Nephron progenitor cell (in vitro differentiated cells): ENCODE results near the gene CD48.

Source experiments
- DNase-seq: peaks from one replicate; pipeline ENCODE4 v3.0.0; 2021
- H3K27ac Mint-ChIP-seq: 2 replicates; pipeline ENCODE4 v1.8.0; 2021; ENCODE audit warnings: mild to moderate bottlenecking, moderate library complexity, mixed read lengths
- H3K27me3 Mint-ChIP-seq: 2 replicates; pipeline ENCODE4 v1.8.0; 2021; ENCODE audit warnings: mild to moderate bottlenecking, low read depth, mixed read lengths; ENCODE audit not compliant: poor library complexity
- H3K36me3 Mint-ChIP-seq: 2 replicates; pipeline ENCODE4 v1.8.0; 2021; ENCODE audit warnings: low read depth, mixed read lengths
- H3K4me1 Mint-ChIP-seq: 2 replicates; pipeline ENCODE4 v1.8.0; 2021; ENCODE audit warnings: mixed read lengths
- H3K4me3 Mint-ChIP-seq: 2 replicates; pipeline ENCODE4 v1.8.0; 2021; ENCODE audit warnings: mild to moderate bottlenecking, moderate library complexity, mixed read lengths
- H3K9me3 Mint-ChIP-seq: 2 replicates; pipeline ENCODE4 v1.8.0; 2021; ENCODE audit warnings: mild to moderate bottlenecking, moderate library complexity, mixed read lengths
- TF ChIP-seq, protein P1 (sequence below): fragments of 200-600 bp; sonication (generic); IDR thresholded peaks from 2 replicates; pipeline ENCODE4 v1.5.0; 2021; ENCODE audit warnings: antibody characterized with exemption

CD48 gene

DNA sequence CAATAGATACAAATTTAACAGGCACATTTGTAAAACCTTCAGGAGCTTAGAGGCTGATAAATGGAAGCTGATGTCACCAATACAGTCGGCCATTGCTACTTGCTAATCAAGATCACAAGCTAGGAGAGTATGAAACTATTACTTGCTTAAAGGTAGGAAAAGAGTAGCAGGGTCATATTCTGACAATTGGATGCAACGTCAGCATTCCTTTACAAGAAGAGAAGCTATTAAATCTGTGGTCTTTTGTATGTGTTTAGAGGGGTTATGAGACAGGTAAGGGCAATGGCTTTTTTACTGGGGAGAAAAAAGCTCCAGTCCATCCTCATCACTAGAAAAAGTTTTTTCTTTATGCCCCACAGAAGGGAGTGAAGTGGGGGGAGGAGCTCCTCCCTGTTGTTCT, 11.7 kb upstream of the CD48 start:
- TF ChIP-seq, protein P1, sequence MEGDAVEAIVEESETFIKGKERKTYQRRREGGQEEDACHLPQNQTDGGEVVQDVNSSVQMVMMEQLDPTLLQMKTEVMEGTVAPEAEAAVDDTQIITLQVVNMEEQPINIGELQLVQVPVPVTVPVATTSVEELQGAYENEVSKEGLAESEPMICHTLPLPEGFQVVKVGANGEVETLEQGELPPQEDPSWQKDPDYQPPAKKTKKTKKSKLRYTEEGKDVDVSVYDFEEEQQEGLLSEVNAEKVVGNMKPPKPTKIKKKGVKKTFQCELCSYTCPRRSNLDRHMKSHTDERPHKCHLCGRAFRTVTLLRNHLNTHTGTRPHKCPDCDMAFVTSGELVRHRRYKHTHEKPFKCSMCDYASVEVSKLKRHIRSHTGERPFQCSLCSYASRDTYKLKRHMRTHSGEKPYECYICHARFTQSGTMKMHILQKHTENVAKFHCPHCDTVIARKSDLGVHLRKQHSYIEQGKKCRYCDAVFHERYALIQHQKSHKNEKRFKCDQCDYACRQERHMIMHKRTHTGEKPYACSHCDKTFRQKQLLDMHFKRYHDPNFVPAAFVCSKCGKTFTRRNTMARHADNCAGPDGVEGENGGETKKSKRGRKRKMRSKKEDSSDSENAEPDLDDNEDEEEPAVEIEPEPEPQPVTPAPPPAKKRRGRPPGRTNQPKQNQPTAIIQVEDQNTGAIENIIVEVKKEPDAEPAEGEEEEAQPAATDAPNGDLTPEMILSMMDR: no peak
- no peaks in the 10 kb centered on the region for H3K27me3 Mint-ChIP-seq
- H3K36me3 Mint-ChIP-seq: no peaks in the 10 kb centered on the region
- no peak overlapping the region for H3K4me3 Mint-ChIP-seq
- H3K4me1 Mint-ChIP-seq: no peaks in the 10 kb centered on the region
- peaks cover 7% of the 10 kb centered on the region for H3K9me3 Mint-ChIP-seq
- H3K27ac Mint-ChIP-seq: no peak overlapping the region
- DNase-seq: no peak

DNA sequence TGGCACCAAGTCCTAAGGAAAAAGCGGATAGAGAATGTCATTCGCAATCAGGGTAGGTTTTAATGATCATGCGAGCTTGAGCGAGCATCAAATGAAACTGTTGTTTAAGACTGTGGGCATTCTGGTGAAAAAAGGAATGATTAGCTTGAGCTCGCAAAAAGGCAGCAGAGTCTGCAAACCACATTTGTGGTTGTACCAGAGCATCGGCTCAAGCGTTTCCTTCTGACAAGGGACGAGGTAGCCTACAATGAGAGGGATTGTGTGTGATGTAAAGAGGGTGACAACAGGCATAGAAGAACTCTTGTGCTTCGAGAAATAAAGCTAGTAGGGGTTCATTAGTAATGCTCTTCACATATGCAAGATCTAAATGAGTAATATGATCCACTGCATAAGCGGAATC, 11.1 kb upstream of the CD48 start:
- Mint-ChIP-seq H3K4me3 (no peak overlapping the region), H3K4me1 (no peaks in the 10 kb centered on the region), H3K9me3 (peaks cover 7% of the 10 kb centered on the region), H3K36me3 (no peaks in the 10 kb centered on the region), H3K27ac (no peak overlapping the region), H3K27me3 (no peaks in the 10 kb centered on the region)
- TF ChIP-seq, protein P1: no peak
- DNase-seq: no peak

GRCh38 chr1:160721473-160721872, 9.9 kb upstream of the CD48 start:
- peaks cover 7% of the 10 kb centered on the region for H3K9me3 Mint-ChIP-seq
- H3K36me3 Mint-ChIP-seq: no peaks in the 10 kb centered on the region
- no peaks in the 10 kb centered on the region for H3K4me1 Mint-ChIP-seq
- no peak overlapping the region for H3K4me3 Mint-ChIP-seq
- DNase-seq: no peak
- H3K27ac Mint-ChIP-seq: no peak overlapping the region
- no peaks in the 10 kb centered on the region for H3K27me3 Mint-ChIP-seq
- TF ChIP-seq, protein P1: no peak

DNA sequence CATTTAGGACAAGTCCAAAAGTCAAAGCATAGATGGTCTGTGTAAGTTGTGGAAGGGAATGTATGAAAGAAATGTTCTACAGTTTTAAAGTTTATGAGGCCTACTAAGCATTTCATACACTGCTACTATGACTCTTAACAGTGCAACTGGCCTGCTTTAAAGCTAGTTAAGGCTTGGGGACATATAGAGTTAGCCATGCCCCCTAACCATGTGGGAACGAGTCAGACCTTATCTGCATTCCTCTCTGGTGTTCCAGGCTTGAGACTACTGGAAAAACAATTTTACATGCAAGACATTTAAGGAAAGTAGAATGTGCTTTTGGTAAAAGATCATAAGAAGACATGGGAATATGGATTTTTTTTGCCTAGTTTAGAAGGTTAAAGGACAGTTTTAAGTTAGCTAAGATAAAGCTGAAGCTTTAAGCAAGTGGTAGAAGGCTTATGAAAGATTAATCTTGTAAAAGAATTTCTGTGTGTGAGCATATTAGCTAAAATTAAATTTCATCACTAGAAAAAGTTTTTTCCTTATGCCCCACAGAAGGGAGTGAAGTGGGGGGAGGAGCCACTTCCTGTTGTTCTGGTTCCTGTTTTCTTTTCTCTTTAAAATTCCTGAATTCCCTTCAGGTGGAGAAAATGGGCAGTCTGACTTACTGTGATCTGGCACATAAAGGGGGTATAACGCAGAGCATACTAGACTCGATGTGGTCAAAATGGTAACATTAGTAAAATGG, 8.9 kb upstream of the CD48 start:
- DNase-seq: no peak
- Mint-ChIP-seq H3K27ac (no peak overlapping the region), H3K36me3 (no peaks in the 10 kb centered on the region), H3K4me3 (no peak overlapping the region), H3K4me1 (no peaks in the 10 kb centered on the region), H3K27me3 (peaks cover 5% of the 10 kb centered on the region), H3K9me3 (peaks cover 7% of the 10 kb centered on the region)
- TF ChIP-seq, protein P1: no peak

DNA sequence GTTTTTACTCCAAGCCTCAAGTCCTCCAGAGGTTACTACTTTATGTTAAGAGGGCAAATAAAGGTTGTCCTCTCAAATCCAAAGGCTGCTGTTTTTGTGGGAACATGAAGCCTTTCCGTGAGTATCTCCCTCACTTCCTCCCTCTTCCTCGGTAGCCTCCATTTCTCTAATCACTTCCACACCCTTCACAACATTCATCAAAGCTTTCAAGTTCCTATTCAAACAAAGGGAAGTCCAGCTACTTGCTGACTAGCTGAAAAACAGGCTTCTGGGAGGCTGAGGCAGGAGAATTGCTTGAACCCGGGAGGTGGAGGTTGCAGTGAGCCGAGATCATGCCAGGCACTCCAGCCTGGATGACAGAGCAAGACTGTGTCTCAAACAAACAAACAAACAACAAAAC, 6.6 kb upstream of the CD48 start:
- Mint-ChIP-seq H3K4me3 (no peak overlapping the region), H3K9me3 (peaks cover 7% of the 10 kb centered on the region), H3K4me1 (no peaks in the 10 kb centered on the region), H3K27me3 (peaks cover 5% of the 10 kb centered on the region), H3K36me3 (no peaks in the 10 kb centered on the region), H3K27ac (no peak overlapping the region)
- no peak for DNase-seq
- TF ChIP-seq, protein P1: no peak

DNA sequence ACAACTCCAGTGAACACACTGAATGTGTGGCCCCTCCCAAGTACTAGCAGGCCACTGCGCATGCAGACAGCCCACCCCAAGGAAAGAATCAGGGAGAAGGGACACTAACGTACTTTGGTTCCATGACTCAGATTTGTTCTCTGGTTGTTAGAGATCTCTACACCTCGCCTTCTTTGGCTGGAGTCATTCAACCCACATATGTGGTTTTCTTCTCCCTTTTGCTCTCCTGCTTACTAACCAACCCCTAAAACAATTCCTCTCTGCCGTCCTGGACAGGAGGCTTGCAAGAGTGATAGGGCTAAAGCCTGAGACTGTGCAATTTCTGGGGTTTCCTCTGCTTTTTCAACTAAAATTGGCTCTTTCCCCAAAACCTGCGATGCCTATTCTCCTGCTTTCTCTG, 5.7 kb upstream of the CD48 start:
- H3K27me3 Mint-ChIP-seq: peaks cover 5% of the 10 kb centered on the region
- no peaks in the 10 kb centered on the region for H3K4me1 Mint-ChIP-seq
- no peaks in the 10 kb centered on the region for H3K36me3 Mint-ChIP-seq
- peaks cover 7% of the 10 kb centered on the region for H3K9me3 Mint-ChIP-seq
- TF ChIP-seq, protein P1: no peak
- no peak for DNase-seq
- no peak overlapping the region for H3K27ac Mint-ChIP-seq
- H3K4me3 Mint-ChIP-seq: no peak overlapping the region
